HTR-8/SVneo (cell line): Measurements from ENCODE around the gene CFAP45.
A peak's percentile ranks its signal among the peaks of the same experiment; 100 is the strongest.

Experiments
- DNase-seq: peaks from one replicate; pipeline ENCODE4 v3.0.0; 2011; ENCODE audit warnings: low spot score, mixed read lengths; ENCODE audit not compliant: insufficient read length
- FAIRE-seq: peaks from 2 replicates; lab custom pipeline; 2011; peaks lifted over from hg19 to GRCh38; lab: Jason Lieb, UNC

Gene CFAP45

GRCh38 chr1:159937054-159937750, 37.2 kb upstream of the CFAP45 start:
- FAIRE-seq: no peak
- DNase-seq: no peak

- DNase-seq (peak; percentile 68), FAIRE-seq (peak; percentile 40)
Measured at GRCh38 chr1:159936273-159936904, 36.4 kb upstream of the CFAP45 start.

- DNase-seq: no peak
- no peak for FAIRE-seq
Measured at GRCh38 chr1:159935719-159936272, 35.8 kb upstream of the CFAP45 start.

GRCh38 chr1:159935305-159935704, 35.3 kb upstream of the CFAP45 start:
- FAIRE-seq: no peak
- DNase-seq: no peak

- DNase-seq (no peak), FAIRE-seq (no peak)
Measured at GRCh38 chr1:159934136-159935039, 34.4 kb upstream of the CFAP45 start.

- DNase-seq (no peak), FAIRE-seq (no peak)
Measured at GRCh38 chr1:159933347-159933746, 33.4 kb upstream of the CFAP45 start.

GRCh38 chr1:159932296-159933285, 32.6 kb upstream of the CFAP45 start:
- no peak for DNase-seq
- no peak for FAIRE-seq

GRCh38 chr1:159931795-159932173, 31.8 kb upstream of the CFAP45 start:
- FAIRE-seq (no peak), DNase-seq (no peak)

- FAIRE-seq (no peak), DNase-seq (no peak)
Measured at GRCh38 chr1:159931101-159931794, 31.3 kb upstream of the CFAP45 start.

GRCh38 chr1:159930634-159931033, 30.7 kb upstream of the CFAP45 start:
- no peak for FAIRE-seq
- no peak for DNase-seq

- DNase-seq (no peak), FAIRE-seq (no peak)
Measured at GRCh38 chr1:159930216-159930615, 30.3 kb upstream of the CFAP45 start.

- DNase-seq: no peak
- FAIRE-seq: no peak
Measured at GRCh38 chr1:159929155-159930051, 29.4 kb upstream of the CFAP45 start.

- DNase-seq (no peak), FAIRE-seq (no peak)
Measured at GRCh38 chr1:159928491-159929050, 28.6 kb upstream of the CFAP45 start.

GRCh38 chr1:159927849-159928431, 28.0 kb upstream of the CFAP45 start:
- FAIRE-seq: no peak
- DNase-seq: no peak

GRCh38 chr1:159927211-159927848, 27.4 kb upstream of the CFAP45 start:
- FAIRE-seq (no peak), DNase-seq (no peak)

GRCh38 chr1:159925719-159926078, 25.7 kb upstream of the CFAP45 start:
- FAIRE-seq (no peak), DNase-seq (peak; percentile 43)
